ENCODE results near the gene AJUBA. TPM values are rescaled to one million over a fixed set of nuclear protein-coding genes. Genes with fewer than 3 reads are reported as not detected.
A peak's percentile ranks its signal among the peaks of the same experiment; 100 is the strongest.
"Not testable (repeated sequence)": the region's sequence is repeated elsewhere in the genome, so short reads cannot be mapped to it uniquely, and the experiment has no call there.

Gene AJUBA
- total RNA-seq, 1 donor from 2014 or later: 7.2 TPM

DNA sequence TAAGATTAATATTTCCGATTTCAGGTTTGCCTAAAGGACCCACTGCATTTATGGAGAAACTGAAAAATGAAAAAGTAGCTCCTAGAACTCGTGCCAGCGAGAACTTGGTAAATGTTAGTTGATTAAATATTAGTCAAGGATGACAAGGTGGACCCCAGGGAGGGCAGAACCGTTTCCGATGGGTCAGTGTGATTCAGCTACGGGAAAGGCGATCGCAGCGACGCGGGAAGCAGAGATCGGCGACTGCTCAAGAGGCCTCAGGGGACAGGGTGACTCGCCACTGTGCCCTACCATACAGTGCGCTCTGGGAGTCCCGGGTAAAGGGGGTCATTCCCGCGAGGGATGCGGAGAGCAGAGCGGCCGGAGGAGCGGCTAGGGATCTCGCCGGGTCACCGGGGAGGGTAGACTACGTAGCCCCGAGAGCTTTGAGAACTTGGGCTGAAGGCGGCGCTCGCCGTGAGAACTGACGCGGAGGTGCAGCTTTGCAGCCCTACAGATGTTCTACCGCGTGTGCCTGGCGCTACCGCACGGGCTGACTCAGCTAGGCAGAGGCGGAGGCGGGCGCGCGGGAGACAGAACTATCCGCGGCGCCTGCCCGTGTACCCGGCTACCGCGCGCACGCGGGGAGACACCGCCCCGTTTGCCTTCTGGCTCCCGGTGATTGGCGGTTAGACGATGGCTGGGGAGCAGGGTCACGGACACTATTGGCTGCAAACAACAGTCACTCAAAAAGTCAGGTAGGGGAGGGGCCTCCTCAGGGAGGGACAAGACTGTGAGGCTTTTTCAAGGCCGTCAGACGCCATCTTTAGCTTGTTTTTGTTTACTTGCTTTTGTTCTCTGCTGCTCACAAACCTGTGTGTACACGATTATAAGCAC, 24.4 kb upstream of the AJUBA start:
- peak overlapping the region; percentile 98 for H3K4me3 Mint-ChIP-seq (ENCODE audit: unreplicated experiment)
- H3K27me3 Mint-ChIP-seq (ENCODE audit: unreplicated experiment): no peaks in the 10 kb centered on the region
- peaks cover 16% of the 10 kb centered on the region for H3K4me1 Mint-ChIP-seq (ENCODE audit: unreplicated experiment)
- no peak for TF ChIP-seq CTCF (IDR thresholded peaks at IDR 0.05; ENCODE audit: unreplicated experiment)
- no peaks in the 10 kb centered on the region for H3K9me3 Mint-ChIP-seq (ENCODE audit: unreplicated experiment)
- peak overlapping the region; percentile 97 for H3K27ac Mint-ChIP-seq (ENCODE audit: unreplicated experiment)
- H3K36me3 Mint-ChIP-seq (ENCODE audit: low read depth, unreplicated experiment): no peaks in the 10 kb centered on the region
- DNase-seq (ENCODE audit: low spot score): peak; percentile 92

DNA sequence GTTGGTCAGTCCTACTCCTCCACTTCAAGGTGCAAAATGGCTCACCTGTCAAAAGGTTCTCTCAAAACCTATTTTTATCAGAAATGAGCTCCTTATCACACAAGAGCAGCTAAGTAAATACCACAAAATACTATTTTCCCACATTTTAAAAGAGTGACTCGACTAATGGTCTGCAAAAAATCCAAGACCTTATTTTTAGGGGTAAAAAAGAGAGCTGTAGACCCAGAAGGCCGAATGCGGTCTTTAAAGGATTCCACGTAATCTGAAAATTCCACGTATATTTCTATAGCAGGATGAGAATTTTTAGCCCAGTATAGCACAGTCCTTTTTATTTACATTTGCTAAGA, 23.8 kb upstream of the AJUBA start:
- Mint-ChIP-seq H3K4me3 (ENCODE audit: unreplicated experiment) (peak overlapping the region; percentile 98), H3K27ac (ENCODE audit: unreplicated experiment) (peak overlapping the region; percentile 95), H3K27me3 (ENCODE audit: unreplicated experiment) (no peaks in the 10 kb centered on the region), H3K4me1 (ENCODE audit: unreplicated experiment) (peaks cover 16% of the 10 kb centered on the region), H3K36me3 (ENCODE audit: low read depth, unreplicated experiment) (no peaks in the 10 kb centered on the region), H3K9me3 (ENCODE audit: unreplicated experiment) (no peaks in the 10 kb centered on the region)
- no peak for TF ChIP-seq CTCF (IDR thresholded peaks at IDR 0.05; ENCODE audit: unreplicated experiment)
- no peak for DNase-seq (ENCODE audit: low spot score)

DNA sequence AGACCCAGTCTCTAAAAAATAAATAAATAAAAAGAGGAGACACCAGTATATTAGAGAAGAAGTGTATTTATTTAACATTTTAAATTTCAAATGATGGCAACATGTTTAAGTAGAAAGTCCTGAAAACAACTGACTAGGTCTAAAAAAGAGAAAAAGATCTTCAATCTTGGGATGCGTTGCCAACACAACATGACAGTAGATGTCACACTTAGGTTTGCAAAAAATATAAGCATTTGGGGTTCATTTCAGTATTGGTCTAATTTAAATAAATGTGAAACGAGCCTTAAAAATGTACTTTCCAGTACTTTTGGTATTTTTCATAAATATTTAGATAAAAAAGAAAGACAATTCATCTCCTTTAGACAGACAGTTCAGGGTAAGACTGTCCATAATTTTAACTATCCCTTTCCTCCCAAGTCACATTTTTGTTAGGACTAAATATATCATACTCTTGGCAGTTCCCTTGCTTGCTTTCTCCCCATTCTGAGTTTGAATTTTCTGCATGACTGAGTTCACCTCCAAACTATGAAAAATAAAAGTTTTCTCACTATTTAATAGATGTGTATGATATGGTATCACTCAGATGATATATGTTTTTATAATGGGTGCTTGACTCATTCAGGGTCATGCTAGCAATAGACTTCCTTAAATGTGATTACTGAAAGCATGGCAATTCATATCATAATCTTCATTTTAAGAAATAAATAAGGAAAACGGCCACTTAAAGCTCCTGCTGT, 23.3 kb upstream of the AJUBA start:
- TF ChIP-seq CTCF (IDR thresholded peaks at IDR 0.05; ENCODE audit: unreplicated experiment): no peak
- Mint-ChIP-seq H3K27me3 (ENCODE audit: unreplicated experiment) (no peaks in the 10 kb centered on the region), H3K36me3 (ENCODE audit: low read depth, unreplicated experiment) (no peaks in the 10 kb centered on the region), H3K4me3 (ENCODE audit: unreplicated experiment) (no peak overlapping the region), H3K4me1 (ENCODE audit: unreplicated experiment) (peaks cover 16% of the 10 kb centered on the region), H3K9me3 (ENCODE audit: unreplicated experiment) (no peaks in the 10 kb centered on the region), H3K27ac (ENCODE audit: unreplicated experiment) (peak overlapping the region; percentile 57)
- no peak for DNase-seq (ENCODE audit: low spot score)

DNA sequence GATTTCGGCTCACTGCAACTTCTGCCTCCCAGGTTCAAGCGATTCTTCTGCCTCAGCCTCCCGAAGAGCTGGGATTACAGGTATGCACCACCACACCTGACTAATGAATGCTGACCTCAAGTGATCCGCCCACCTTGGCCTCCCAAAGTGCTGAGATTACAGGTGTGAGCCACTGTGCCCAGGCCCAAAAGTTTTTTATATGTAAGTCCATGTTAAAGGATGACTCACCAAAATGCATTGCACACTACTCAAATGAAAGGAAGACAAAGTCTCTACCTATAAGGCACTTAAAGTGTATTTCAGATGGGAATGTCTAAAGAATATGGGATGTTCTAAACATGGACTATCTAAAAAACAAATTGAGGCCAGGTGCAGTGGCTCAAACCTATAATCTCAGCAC, 21.9 kb upstream of the AJUBA start:
- H3K4me3 Mint-ChIP-seq (ENCODE audit: unreplicated experiment); H3K27me3 Mint-ChIP-seq (ENCODE audit: unreplicated experiment); H3K27ac Mint-ChIP-seq (ENCODE audit: unreplicated experiment); H3K36me3 Mint-ChIP-seq (ENCODE audit: low read depth, unreplicated experiment); DNase-seq (ENCODE audit: low spot score); H3K9me3 Mint-ChIP-seq (ENCODE audit: unreplicated experiment): not testable (repeated sequence)
- H3K4me1 Mint-ChIP-seq (ENCODE audit: unreplicated experiment): peaks cover 16% of the 10 kb centered on the region

DNA sequence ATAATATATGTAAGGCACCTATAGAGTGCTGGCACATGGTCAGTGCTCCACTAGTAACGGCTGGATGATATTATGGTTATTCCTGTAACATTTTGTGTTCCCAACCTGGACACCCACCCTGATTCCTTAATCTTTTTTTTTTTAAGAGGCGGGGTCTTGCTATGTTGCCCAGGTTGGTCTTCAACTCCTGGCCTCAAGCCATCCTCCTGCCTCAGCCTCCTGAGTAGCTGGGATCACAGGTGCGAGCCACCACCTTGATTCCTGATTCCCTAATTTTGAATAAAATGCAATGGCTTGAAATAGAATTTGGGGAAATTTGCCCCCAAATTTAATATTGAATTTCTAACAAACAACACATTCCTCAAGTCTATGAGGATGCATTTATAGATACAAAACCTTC, 20.2 kb upstream of the AJUBA start:
- Mint-ChIP-seq H3K27ac (ENCODE audit: unreplicated experiment) (no peak overlapping the region), H3K4me1 (ENCODE audit: unreplicated experiment) (peaks cover 14% of the 10 kb centered on the region), H3K36me3 (ENCODE audit: low read depth, unreplicated experiment) (no peaks in the 10 kb centered on the region), H3K9me3 (ENCODE audit: unreplicated experiment) (no peaks in the 10 kb centered on the region), H3K4me3 (ENCODE audit: unreplicated experiment) (no peak overlapping the region), H3K27me3 (ENCODE audit: unreplicated experiment) (no peaks in the 10 kb centered on the region)
- no peak for DNase-seq (ENCODE audit: low spot score)
- TF ChIP-seq CTCF (IDR thresholded peaks at IDR 0.05; ENCODE audit: unreplicated experiment): no peak

All from endothelial cell (in vitro differentiated cells).